Neuronal stem cell (in vitro differentiated cells): Measurements from ENCODE around the gene ASB18.
A peak's percentile ranks its signal among the peaks of the same experiment; 100 is the strongest.

Source experiments
- DNase-seq: peaks from one replicate; pipeline ENCODE4 v3.0.0-alpha.2; 2013; ENCODE audit warnings: low spot score
- H2AFZ ChIP-seq: one replicate; pipeline ENCODE4 v1.6.1; 2013; ENCODE audit warnings: mild to moderate bottlenecking, low read length, inconsistent platforms
- H2AK5ac ChIP-seq: 2 replicates; pipeline ENCODE4 v1.6.1; 2013; ENCODE audit warnings: low read depth, mild to moderate bottlenecking, inconsistent platforms, low read length, moderate library complexity, mixed read lengths
- H2BK120ac ChIP-seq: 2 replicates; pipeline ENCODE4 v1.6.1; 2013; ENCODE audit warnings: low read depth, mild to moderate bottlenecking, inconsistent platforms, low read length, moderate library complexity, mixed read lengths
- H2BK12ac ChIP-seq: one replicate; pipeline ENCODE4 v1.6.1; 2013; ENCODE audit warnings: low read length, inconsistent platforms
- H2BK15ac ChIP-seq: 2 replicates; pipeline ENCODE4 v1.6.1; 2013; ENCODE audit warnings: mild to moderate bottlenecking, low read length, inconsistent platforms, mixed read lengths
- H2BK5ac ChIP-seq: one replicate; pipeline ENCODE4 v1.6.1; 2013; ENCODE audit warnings: inconsistent platforms, mild to moderate bottlenecking, low read length, moderate library complexity
- H3K14ac ChIP-seq: one replicate; pipeline ENCODE4 v1.6.1; 2013; ENCODE audit warnings: low read length, inconsistent platforms
- H3K18ac ChIP-seq: 2 replicates; pipeline ENCODE4 v1.6.1; 2013; ENCODE audit warnings: low read length, inconsistent platforms
- H3K23ac ChIP-seq: 2 replicates; pipeline ENCODE4 v1.6.1; 2013; ENCODE audit warnings: low read depth, mild to moderate bottlenecking, mixed read lengths, low read length, inconsistent platforms; ENCODE audit not compliant: poor library complexity
- H3K27ac ChIP-seq: replicated peaks from 3 replicates; pipeline ENCODE4 v1.5.1; 2013; ENCODE audit warnings: low read length, inconsistent platforms
- H3K27me3 ChIP-seq, 3 experiments: 2 replicates each; pipeline ENCODE4 v1.6.1; 2013; ENCODE audit warnings: low read length in 3 of 3, mild to moderate bottlenecking in 2 of 3, inconsistent platforms in 1 of 3, low read depth in 1 of 3, mixed read lengths in 1 of 3, moderate library complexity in 1 of 3; ENCODE audit not compliant: control insufficient read depth in 3 of 3, insufficient read depth in 3 of 3
- H3K36me3 ChIP-seq, 2 donors: replicated peaks in 1 of 2; 2 replicates each; pipeline ENCODE4 v1.6.1; 2013; ENCODE audit warnings: low read length in 2 of 2; ENCODE audit not compliant: control insufficient read depth in 2 of 2, insufficient read depth in 2 of 2
- H3K4ac ChIP-seq: 2 replicates; pipeline ENCODE4 v1.6.1; 2013; ENCODE audit warnings: inconsistent platforms, mild to moderate bottlenecking, low read length, moderate library complexity
- H3K4me1 ChIP-seq, 2 donors: 1 replicate in 1 of 2; 2 replicates in 1 of 2; pipeline ENCODE4 v1.6.1; 2013; ENCODE audit warnings: low read length in 2 of 2, low read depth in 1 of 2; ENCODE audit not compliant: control insufficient read depth in 2 of 2, insufficient read depth in 1 of 2
- H3K4me2 ChIP-seq: one replicate; pipeline ENCODE4 v1.6.1; 2013; ENCODE audit warnings: mild to moderate bottlenecking, low read length, inconsistent platforms; ENCODE audit not compliant: insufficient read depth, poor library complexity, severe bottlenecking
- H3K4me3 ChIP-seq, 2 donors: 2 replicates each; pipeline ENCODE4 v1.5.1; 2013; ENCODE audit warnings: low read length in 2 of 2, mild to moderate bottlenecking in 2 of 2, inconsistent platforms in 1 of 2, moderate library complexity in 1 of 2
- H3K79me1 ChIP-seq: one replicate; pipeline ENCODE4 v1.6.1; 2013; ENCODE audit warnings: low read depth, mild to moderate bottlenecking, inconsistent platforms, low read length, moderate library complexity
- H3K9ac ChIP-seq: one replicate; pipeline ENCODE4 v1.6.1; 2013; ENCODE audit warnings: mild to moderate bottlenecking, low read depth, low read length, inconsistent platforms; ENCODE audit not compliant: poor library complexity
- H3K9me3 ChIP-seq, 2 donors: replicated peaks in 1 of 2; 2 replicates each; pipeline versions ENCODE3 to v1.6.1; 2013; ENCODE audit warnings: low read length in 2 of 2, mild to moderate bottlenecking in 2 of 2, inconsistent platforms in 1 of 2, low read depth in 1 of 2, mixed read lengths in 1 of 2, moderate library complexity in 1 of 2; ENCODE audit not compliant: control insufficient read depth in 2 of 2, insufficient read depth in 1 of 2
- H4K8ac ChIP-seq: one replicate; pipeline ENCODE4 v1.6.1; 2013; ENCODE audit warnings: low read depth, mild to moderate bottlenecking, inconsistent platforms, low read length, moderate library complexity
- H4K91ac ChIP-seq: one replicate; pipeline ENCODE4 v1.6.1; 2013; ENCODE audit warnings: low read length, low read depth, mild to moderate bottlenecking, inconsistent platforms; ENCODE audit not compliant: poor library complexity
- WGBS, 2 donors: extraction: QIAGEN DNeasy Blood & Tissue Kit; methylation state at CpG; one replicate each; pipeline ENCODE4 v1.1.7; 2013; ENCODE audit warnings: missing lambda C conversion rate in 2 of 2, mixed read lengths in 1 of 2; ENCODE audit not compliant: insufficient read length in 2 of 2, insufficient replicate concordance in 1 of 2; ENCODE audit errors: extremely low coverage in 2 of 2; 5-methylcytosine and 5-hydroxymethylcytosine counted together

The ASB18 gene

DNA sequence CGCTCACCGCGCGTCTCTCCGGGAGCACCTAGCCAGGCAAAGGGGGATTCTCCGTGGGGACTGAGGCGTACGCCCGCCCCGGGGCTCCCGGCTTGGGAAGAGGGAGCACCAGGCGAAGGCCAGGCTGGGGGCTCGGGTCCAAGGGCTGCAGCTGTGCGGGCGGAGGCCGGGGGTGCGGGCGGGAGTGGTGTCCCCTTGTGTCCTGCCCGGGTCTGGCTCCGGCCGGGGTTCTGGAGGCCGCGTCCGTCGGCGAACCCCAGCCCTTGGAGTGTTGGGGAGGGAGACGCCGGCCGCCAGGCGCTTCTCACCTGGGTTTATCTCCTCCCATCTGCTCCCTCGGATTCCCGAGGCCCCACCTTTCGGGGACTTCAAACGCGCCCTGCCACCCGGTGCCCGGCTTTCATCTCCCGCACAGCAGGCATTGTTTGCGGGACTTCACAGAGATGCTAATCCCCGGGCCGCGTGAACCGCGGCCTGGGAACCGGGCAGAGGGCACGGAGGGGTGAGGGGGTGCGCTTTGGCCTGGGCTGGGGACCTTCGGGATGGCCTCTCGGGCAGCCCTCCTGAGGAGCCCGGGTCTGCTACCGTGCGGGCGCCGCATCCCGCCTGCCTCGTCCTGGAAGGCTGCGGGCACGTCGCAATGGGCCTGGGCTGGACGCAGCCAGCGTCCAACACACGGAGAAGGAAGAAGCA lies 91.0 kb downstream of the ASB18 start:
- H3K18ac ChIP-seq: peak overlapping the region; percentile 80
- no peak overlapping the region for H3K27ac ChIP-seq
- no peak overlapping the region for H2BK5ac ChIP-seq
- no peak overlapping the region for H2BK15ac ChIP-seq
- peaks cover 2% of the 10 kb centered on the region for H3K79me1 ChIP-seq
- H3K36me3 ChIP-seq: no peaks in the 10 kb centered on the region
- no peak overlapping the region for H3K9ac ChIP-seq
- no peak overlapping the region for H4K8ac ChIP-seq
- H4K91ac ChIP-seq: no peak overlapping the region
- H3K4ac ChIP-seq: no peak overlapping the region
- no peak overlapping the region for H3K4me3 ChIP-seq
- no CpG with 5 or more reads among the region's 62 CpGs for WGBS, 2 donors
- peaks cover 0 to 89% (median 50%) of the 10 kb centered on the region in 3 experiments for H3K27me3 ChIP-seq
- H3K9me3 ChIP-seq: peaks cover 0 to 14% of the 10 kb centered on the region in 2 donors
- peaks cover 4 to 45% of the 10 kb centered on the region in 2 donors for H3K4me1 ChIP-seq
- H2AK5ac ChIP-seq: peak overlapping the region; percentile 34
- peak overlapping the region; percentile 16 for H2BK12ac ChIP-seq
- H3K23ac ChIP-seq: peak overlapping the region; percentile 62
- no peak overlapping the region for H3K14ac ChIP-seq
- peak overlapping the region; percentile 23 for H2BK120ac ChIP-seq
- no peak for DNase-seq
- H3K4me2 ChIP-seq: no peak overlapping the region
- no peak overlapping the region for H2AFZ ChIP-seq

- Histone ChIP-seq H3K9ac (no peak overlapping the region), H3K23ac (peak overlapping the region; percentile 39), H3K9me3 (peaks cover 0 to 14% of the 10 kb centered on the region in 2 donors), H3K14ac (no peak overlapping the region), H3K36me3 (no peaks in the 10 kb centered on the region), H3K18ac (peak overlapping the region; percentile 77), H2BK5ac (no peak overlapping the region), H2AFZ (peak overlapping the region; percentile 75), H3K4me2 (no peak overlapping the region), H2AK5ac (no peak overlapping the region), H3K27me3 (peaks cover 0 to 90% (median 50%) of the 10 kb centered on the region in 3 experiments), H3K4ac (no peak overlapping the region), H4K8ac (no peak overlapping the region), H2BK120ac (no peak overlapping the region), H3K4me3 (peak overlapping the region in 1 of 2 donors; percentile 95), H2BK12ac (no peak overlapping the region), H3K4me1 (peaks cover 4 to 45% of the 10 kb centered on the region in 2 donors), H3K79me1 (peaks cover 2% of the 10 kb centered on the region), H2BK15ac (no peak overlapping the region), H4K91ac (no peak overlapping the region), H3K27ac (no peak overlapping the region)
- WGBS, 2 donors: no CpG with 5 or more reads among the region's 46 CpGs
- DNase-seq: peak; percentile 29
These were observed 91.8 kb downstream of the ASB18 start for GRCh38 chr2:236172255-236173035.

- Histone ChIP-seq H2BK15ac (no peak overlapping the region), H3K23ac (peak overlapping the region; percentile 8), H3K36me3 (peaks cover 0 to 3% of the 10 kb centered on the region in 2 donors), H3K79me1 (peaks cover 2% of the 10 kb centered on the region), H3K4me2 (no peak overlapping the region), H3K27ac (no peak overlapping the region), H2AK5ac (peak overlapping the region; percentile 77), H3K4me3 (peak overlapping the region in 1 of 2 donors; percentile 95), H3K14ac (no peak overlapping the region), H2BK120ac (no peak overlapping the region), H4K91ac (no peak overlapping the region), H3K4me1 (peaks cover 4 to 45% of the 10 kb centered on the region in 2 donors), H2BK5ac (no peak overlapping the region), H3K9me3 (peaks cover 0 to 14% of the 10 kb centered on the region in 2 donors), H3K18ac (peak overlapping the region; percentile 74), H3K27me3 (peaks cover 0 to 94% (median 54%) of the 10 kb centered on the region in 3 experiments), H2AFZ (peak overlapping the region; percentile 75), H4K8ac (no peak overlapping the region), H3K4ac (no peak overlapping the region), H3K9ac (peak overlapping the region; percentile 33), H2BK12ac (no peak overlapping the region)
- WGBS, 2 donors: no CpG with 5 or more reads among the region's 16 CpGs
- peak; percentile 45 for DNase-seq
These were observed 92.4 kb downstream of the ASB18 start for GRCh38 chr2:236171680-236172254.
